Measurements from ENCODE around the gene IFNK.
A peak's percentile ranks its signal among the peaks of the same experiment; 100 is the strongest.
"Not testable (repeated sequence)": the region's sequence is repeated elsewhere in the genome, so short reads cannot be mapped to it uniquely, and the experiment has no call there.

IFNK gene, protein sequence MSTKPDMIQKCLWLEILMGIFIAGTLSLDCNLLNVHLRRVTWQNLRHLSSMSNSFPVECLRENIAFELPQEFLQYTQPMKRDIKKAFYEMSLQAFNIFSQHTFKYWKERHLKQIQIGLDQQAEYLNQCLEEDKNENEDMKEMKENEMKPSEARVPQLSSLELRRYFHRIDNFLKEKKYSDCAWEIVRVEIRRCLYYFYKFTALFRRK

DNA sequence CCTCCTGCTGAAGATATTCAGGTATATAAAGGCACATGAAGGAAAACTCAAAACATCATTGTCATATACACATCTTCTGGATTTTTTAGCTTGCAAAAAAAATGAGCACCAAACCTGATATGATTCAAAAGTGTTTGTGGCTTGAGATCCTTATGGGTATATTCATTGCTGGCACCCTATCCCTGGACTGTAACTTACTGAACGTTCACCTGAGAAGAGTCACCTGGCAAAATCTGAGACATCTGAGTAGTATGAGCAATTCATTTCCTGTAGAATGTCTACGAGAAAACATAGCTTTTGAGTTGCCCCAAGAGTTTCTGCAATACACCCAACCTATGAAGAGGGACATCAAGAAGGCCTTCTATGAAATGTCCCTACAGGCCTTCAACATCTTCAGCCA lies at the start of gene IFNK:
TSS of gene IFNK (plus strand) at position 55 of the 400 bp plus-strand sequence. CDS start at position 102, 47 bp downstream.
- no peak for DNase-seq

DNA sequence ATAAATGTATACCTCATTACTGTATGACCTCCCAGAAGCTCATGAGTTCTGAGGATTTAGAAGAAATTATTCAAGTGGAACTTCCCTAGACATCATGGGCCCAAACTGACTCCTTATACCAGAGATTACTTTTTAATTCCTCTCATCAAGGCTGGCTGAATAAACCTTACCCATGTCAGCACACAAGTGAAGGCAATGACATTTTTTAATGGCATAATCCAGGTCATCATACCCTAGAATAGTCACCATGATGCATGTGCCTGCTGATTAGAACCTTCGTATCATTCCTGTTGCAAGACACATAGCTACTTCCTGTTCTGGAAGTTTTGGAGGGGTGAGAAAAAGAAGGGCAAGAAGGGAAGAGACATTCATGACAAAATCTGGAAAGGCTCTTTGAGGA lies 49.8 kb upstream of the IFNK start:
- DNase-seq = peak in 1 of 2 donors; percentile 33

DNA sequence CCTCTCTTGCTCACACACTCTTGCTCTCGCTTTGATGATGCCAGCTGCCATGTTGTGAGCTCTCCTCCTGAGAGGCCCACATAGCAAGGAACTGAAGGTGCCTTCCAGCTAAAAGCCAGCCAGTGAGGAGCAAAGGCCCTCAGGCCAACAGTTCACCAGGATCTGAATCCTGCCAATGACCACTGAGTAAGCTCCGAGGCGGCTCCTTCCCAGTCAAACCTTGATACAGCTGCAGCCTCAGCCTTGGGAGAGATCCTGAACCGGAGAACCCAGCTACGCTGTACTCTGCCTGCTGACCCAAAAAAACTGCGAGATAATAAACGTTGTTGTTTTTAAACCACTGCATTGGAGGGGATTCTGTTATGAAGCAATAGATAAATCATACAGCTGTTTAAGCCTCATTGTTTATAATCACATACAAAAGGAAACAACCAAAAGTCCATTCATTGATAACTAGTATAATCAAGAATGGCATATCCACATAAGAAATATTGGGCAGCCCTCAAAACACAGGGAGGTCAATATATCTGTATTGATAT lies 49.0 kb upstream of the IFNK start:
- DNase-seq = no peak

DNA sequence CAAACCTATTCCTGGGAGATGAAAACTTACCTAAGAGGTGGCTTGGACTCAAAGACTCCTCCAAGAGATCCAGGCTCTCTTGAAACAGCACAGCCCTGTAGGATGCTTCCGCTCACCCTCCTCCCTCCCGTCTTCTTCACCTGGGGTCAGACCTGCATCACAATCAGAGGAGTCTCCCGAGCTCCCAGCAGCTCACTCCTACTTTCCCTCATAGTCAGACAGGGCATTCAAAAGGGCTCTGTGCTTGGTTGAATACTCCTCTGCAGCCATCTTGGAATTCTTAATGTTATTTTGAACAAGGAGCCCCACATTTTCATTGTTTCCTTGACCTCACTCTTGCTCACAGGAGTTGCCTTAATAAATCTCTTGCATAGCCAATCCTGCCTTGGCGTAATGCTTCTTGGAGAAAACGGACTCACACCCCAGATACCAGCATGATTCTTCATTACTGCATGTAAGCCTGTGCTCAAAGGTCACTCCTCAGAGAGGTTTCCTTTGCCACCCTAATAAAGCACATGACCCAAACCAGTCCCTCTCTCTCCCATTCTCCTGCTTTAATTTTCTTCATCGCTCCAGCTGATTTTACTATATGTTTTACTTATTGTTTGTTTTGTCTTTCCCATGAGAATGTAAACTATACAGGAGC lies 47.1 kb upstream of the IFNK start:
- no peak for DNase-seq

DNA sequence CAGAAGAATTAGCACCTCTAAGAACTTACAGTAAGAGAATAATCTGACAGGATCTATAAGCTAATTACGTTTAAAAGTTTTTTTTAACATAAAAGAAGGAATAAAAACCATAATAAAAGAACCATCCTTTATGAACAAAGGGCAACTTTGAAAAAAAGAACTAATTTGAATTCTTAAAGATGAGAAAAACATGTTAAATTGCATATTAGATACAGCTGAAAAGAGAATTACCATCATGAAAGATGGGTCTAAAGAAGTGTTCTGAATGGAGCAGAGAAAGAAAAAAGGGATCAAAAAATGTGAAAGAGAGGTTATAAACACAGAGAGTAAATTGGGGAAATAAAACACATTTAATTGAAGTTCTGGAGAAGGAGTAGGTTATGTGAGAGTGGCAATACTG lies 45.8 kb upstream of the IFNK start:
- no peak for DNase-seq

DNA sequence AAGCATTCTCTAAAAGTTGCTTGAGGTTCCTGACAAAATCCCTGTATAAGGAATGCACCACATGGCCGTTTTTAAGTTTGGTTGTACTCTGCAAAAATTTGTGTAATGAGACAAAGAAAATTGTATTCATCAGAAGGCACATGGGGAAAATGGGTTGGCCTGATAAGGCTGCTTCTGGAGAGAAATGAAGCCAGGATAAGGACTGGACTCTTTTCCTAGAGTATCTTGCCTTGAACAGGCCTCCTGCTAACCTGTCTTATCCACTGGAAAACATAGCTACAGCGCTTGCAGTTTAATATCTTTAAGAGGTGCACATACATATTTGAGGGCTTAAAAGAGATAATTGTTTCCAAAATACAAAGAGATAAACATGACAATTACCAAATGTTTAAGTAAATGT lies 41.4 kb upstream of the IFNK start:
- DNase-seq = no peak

DNA sequence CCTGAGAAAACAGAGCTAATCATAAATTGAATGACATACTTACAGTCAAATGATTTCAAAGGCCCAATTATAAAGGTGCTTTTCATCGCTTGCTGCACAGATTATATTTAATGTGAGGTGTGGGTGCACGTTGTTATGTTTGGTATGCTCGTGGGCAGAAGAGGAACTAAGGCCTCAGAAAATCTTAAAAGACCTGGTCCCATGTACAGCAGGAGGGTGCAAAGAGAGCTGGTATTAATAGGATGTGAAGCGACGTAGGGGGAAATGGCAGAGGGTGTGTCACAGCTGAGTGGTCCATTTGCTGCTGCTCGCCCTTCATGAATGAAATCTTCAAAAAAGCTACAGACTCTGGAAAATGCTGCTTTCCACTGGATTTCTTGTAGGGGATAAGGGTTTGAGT lies 40.5 kb upstream of the IFNK start:
- DNase-seq = no peak

DNA sequence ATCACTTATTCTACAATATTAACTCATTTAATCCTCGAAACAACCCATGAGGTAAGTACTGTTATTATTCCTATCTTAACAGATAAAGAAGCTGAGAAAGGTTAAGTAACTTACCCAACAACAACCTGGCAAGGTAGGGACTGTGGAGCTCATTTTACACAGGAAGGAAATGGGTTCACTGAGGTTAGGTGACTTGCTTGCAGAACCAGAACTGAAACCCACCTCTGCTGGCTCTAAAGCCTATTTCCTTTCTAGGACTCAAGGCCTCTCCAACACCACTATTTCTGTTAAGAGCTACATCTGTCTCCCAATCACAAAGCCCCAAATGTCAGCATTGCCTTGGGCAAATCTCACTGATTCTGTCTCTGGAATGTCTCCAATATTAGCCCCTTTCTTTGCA lies 38.9 kb upstream of the IFNK start:
- no peak for DNase-seq

DNA sequence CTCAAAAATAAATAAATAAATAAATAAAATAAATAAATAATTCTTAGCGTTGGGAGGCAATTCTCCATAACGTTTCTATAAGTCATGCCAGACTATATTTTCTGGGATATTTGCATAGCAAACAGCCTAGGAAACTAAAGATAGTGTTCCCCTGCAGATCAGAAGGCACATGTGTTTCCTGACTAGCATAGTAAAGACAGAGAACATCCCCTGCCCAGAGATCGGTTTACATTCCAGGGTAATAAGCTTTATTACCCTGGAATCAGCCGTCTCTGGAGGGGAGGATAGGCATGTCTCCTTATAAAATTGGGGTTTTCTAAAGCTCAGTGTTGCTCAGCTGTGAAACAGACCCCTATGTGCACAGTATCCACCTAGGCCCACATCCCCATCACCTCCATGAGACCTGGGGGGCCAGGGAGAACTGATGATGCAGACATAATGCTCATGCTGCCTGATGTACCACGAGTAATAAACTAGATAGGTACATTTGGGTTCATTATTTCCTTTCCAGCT lies 36.9 kb upstream of the IFNK start:
- DNase-seq = no peak

DNA sequence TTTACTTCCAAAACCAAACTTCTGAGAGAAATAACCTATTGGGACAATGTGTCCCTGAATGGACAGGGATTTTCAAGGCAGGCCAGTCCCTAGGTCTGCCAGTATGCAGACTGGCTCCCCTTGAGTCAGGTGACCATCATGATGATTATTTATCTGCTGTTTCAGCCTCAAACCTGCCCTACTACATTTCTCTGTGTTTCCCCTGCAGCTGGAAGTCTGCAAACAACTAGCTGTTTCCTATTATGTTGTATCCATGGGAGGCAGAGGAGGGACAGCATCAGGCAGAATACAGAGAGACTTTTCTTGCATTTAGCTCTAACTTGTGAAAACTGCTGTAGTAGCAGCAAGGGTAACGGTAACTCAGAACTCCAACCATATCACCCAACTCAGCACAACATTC lies 36.2 kb upstream of the IFNK start:
- DNase-seq = no peak

DNA sequence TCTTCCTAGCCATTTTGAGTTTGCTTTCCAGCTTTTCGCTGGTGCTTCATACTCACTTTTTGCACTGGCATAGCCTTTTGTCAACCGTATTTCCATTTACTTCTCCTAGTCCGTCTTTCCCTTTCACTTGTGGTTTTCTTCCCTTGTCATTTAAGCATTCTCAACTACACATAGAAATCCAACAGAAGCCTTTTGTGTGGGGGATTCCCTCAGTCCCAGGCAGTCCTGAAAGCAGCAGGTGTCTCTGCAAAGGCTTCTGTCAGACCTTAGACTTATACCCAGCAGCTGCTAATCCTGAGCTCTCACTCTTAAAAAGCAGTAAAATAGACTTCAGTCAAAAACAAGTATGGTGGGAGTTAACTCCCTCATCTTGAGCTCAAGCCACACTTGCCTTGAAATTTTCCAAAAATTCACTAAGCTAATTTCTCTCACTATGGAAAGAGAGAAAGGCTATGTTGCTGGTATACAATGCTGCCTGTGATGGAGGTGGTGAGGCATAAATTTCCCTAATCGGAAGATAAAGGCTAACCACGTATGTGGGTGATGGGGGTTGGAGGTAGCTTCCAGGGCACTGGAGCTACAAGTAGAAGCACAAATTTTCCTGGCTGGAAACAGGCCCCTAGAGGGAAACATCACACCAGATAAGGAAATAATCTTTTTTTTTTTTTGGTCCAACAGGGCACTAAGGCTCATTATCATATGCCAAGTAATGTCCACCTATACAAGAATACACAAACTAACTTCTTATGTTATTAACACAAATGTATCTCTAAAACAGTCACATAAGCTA lies 34.8 kb upstream of the IFNK start:
- no peak for DNase-seq

DNA sequence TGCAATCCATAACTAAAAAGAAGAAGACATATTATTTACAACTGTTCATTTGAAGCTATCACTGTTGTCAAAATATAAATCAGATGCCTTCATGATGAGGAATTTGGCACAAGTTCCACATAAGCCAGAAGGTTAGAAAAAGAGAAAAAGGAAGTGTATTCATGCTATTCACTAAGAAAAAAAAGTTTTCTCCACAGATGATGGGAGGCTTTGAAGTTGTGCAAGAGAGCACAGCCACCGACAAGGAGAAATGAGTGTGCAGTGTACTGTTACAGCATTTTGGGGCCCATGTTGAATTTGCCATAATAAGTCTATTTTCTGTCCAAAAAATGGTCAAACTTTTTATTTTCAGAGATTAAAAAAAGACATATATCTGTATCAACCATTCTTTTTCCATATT lies 32.9 kb upstream of the IFNK start:
- DNase-seq = peak; percentile 63 to 71

DNA sequence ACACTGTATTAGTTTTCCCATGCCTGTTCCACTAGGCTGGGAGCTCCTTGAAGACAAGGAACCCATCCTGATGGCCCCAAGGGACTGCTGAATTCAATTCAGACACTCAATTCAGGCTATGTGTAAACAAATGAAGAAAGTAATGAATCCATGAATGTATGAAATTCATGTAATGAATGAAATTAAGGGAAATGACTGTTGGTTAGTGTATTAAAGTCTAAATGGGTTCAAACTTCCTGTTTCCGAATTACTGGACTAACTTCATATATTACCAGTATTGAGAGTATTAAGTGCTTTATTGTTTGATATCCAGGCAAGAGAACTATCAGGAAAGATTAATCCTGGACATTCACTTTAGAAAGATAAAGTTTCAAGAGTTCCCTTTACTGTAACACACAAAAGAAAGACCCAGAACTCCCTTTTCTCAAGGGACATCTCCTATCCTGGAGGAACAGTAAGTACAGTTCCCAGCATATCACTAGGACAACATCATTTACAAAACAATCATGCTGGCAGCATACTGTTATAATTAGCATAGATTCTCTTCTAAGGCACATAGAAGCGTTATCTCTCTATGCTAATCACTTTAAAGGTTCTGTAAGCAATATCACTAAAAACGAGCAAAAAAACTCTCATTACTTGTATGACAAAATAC lies 28.5 kb upstream of the IFNK start:
- DNase-seq = no peak

DNA sequence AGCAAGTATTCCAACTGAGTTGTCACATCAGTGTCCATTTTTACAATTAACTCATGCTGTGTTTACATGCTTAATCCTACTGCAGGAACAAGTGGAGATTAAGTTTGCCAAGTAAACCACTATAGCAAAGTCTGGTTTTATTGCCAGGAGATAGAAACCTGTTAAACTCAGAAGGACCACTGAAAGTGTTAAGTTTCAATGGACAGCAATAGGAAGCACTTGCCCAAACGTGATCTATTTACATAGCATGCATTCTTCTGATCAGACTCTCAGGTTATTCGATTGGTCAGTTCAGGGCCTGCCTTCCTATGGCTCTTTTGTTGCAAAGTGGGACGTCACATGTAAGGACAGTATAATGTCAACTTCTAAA lies 28.0 kb upstream of the IFNK start:
- DNase-seq = no peak

DNA sequence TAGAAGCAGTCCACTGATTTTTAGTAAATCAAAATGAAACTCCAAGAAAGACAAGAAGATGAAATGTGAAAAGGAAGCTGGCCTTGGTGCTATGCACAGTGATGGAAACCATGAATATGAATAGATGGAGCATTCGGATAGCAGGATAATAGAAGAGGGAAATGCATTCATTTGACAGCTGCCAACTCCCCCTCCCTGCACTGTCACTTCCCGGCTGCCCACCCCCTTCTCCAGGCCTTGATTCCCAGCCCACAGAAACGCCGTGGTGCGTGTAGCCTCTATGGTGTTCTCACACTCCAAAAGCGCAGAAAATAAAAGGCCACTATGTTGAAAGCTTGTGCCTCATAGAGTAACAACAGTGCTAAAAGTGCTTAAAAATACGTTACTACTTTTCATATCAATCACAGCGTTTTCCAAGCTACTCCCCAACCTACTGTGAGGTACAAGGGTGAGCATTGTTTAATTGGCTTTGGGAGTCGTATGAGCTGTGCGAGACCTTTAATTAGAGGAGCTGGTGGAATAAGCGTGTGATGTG lies 26.1 kb upstream of the IFNK start:
- no peak for DNase-seq

DNA sequence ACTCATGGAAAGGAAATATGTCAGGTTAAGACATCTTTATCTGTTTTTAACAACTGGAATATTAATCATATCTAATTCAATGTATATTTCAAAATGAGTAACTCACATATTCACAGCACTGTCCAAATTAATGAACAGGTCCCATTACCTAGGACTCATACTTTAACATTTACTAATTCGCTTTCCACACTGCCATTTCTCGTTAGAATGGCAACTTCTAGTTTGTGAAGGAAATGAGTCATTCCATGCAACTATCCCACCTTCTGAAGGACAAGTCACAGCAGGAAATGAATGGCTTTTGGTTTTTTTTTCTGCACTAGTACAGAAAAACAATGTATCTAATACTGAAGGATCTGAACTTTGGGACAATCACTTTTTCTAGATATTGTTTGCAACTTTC lies 24.6 kb upstream of the IFNK start:
- DNase-seq = peak; percentile 66 to 67

DNA sequence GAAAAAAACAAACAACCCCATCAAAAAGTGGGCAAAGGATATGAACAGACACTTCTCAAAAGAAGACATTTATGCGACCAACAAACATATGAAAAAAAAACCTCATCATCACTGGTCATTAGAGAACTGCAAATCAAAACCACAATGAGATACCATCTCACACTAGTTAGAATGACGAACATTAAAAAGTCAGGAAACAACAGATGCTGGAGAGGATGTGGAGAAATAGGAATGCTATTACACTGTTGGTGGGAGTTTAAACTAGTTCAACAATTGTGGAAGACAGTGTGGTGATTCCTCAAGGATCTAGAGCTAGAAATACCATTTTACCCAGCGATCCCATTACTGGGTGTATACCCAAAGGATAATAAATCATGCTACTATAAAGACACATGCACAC lies 23.2 kb upstream of the IFNK start:
- not testable (repeated sequence) for DNase-seq

DNA sequence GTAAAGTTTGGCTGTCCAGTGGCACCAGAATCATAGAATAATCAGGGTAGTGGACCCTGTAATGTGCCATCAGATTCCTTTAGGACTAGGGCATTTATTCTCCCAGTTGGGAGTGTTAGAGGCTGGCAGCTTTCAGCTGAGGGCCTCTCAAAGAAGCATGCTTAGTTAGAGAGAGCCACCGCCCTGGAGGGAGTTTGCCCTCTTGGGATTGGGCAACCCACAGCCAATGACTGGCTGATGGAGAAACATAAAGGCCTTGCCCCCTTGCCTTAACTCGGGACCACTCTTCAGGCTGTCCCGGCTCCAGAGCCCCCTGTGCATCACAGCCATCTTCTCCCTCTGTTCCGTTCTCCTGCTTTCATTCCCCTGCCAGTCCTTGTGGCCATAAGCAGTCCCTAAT lies 20.5 kb upstream of the IFNK start:
- no peak for DNase-seq

DNA sequence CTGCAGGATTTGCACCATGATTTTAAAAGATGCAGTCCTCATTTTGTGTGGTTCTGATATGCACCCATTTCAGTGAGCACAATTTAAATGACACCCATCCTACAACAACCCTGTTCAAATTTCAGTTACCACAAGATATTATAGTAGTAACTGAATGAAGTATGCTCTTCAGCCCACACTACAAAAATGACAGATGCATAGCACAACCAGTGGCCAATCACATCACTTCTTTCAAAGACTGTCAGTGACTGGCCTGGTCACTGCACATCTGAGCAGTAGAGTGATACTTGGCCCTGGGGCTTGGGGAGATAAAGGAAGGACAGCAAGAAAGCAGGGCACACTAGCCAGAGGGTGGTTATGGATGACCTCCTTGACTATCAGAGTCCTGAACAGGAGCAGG lies 19.8 kb upstream of the IFNK start:
- no peak for DNase-seq

DNA sequence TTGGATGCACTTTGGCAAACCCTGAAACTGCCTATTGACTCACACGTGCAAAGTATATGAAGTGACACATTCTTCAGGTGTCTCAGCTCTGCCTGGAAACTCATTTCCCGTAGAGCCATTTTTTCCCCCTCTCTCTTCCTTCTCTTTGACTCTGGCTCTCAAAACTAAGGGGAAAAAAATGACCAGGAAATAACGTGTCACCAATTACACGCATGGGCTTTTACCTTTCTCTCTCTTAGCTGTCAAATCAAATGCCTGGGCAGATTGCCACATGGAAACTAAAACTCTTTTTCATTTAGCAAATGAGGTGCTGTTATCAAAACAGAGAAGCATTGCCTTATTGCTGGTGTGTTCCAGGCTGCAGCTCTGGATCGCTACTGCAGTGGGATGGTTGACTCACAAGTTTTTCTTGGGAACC lies 18.3 kb upstream of the IFNK start:
- no peak for DNase-seq

DNA sequence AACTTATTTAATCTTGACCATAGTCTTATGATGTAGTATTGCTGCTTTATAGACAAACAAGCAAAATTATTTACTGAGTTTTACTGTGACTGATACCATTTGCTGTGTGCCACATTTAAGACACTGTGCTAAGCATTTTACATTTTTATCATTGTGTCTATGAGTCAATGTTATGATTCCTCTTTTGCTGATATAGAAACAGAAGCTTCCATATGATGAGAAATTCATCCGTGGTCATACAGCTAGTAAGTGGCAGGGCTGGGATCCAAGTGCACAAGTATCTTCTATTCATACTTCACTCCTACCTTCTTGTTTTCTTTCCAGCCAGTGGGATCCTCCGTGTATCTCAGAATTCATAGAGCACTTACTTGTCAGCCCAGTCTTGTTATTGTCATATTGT lies 17.1 kb upstream of the IFNK start:
- DNase-seq = peak in 1 of 2 donors; percentile 25

DNA sequence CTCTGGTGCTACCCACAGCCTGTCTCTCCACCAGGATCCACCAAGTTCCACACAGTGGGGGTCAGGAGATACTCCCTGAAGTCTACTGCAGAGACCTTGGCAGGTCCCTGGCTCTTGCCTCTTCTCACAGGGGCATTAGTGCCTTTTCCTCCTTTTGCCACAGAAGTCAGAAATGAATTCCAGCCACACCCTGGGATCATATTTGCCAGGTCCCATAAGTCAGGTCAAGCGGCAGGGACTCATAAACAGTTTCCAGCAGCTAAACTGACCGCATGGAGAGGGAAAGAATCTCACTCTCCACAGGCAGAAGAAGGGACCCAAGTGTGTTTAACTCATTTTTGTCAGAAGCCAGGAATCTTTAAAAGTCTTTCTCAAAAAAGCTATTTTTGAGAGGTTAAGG lies 13.3 kb upstream of the IFNK start:
- DNase-seq = no peak

DNA sequence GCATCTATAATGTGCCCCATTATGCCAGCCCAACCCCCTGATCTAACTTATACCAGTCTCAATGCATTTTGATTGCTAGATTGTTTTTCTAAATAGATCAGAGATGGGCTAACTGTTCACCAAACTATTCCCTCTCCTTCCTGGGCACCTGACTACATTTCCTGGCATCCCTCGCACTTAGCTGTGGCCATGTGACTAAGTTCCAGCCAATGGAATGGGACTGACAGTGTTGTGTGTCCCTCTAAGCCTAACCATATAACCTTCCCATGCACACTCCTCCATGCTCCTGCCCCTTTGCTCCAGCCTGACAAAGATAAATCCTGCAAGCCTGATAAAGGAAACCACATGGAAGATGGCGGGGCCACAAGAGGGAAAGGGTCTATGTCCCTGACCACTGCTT lies 12.3 kb upstream of the IFNK start:
- no peak for DNase-seq
